Effector memory CD8-positive, alpha-beta T cell (primary cell): Measurements from ENCODE around the gene ZNF180.
"Not testable (repeated sequence)": the region's sequence is repeated elsewhere in the genome, so short reads cannot be mapped to it uniquely, and the experiment has no call there.

ENCODE experiments used
- ATAC-seq: fragments of 150-1000 bp; cut with Tn5 transposase; replicated peaks from 2 replicates; pipeline ENCODE4 v1.10.0; 2021; ENCODE audit warnings: mild to moderate bottlenecking, moderate library complexity
- DNase-seq, 3 experiments: peaks; one replicate each; pipeline ENCODE4 v3.0.0; 2021
- H3K27ac Mint-ChIP-seq, 2 donors: one replicate each; pipeline ENCODE4 v1.8.0; 2022; ENCODE audit warnings: mild to moderate bottlenecking in 2 of 2, mixed read lengths in 2 of 2, moderate library complexity in 2 of 2
- H3K27me3 Mint-ChIP-seq, 2 donors: one replicate each; pipeline ENCODE4 v1.8.0; 2022; ENCODE audit warnings: mixed read lengths in 2 of 2
- H3K36me3 Mint-ChIP-seq: one replicate; pipeline ENCODE4 v1.8.0; 2022; ENCODE audit warnings: mild to moderate bottlenecking, moderate library complexity, mixed read lengths; ENCODE audit not compliant: insufficient read depth
- H3K4me1 Mint-ChIP-seq, 2 donors: one replicate each; pipeline ENCODE4 v1.8.0; 2022; ENCODE audit warnings: low read depth in 2 of 2, mixed read lengths in 2 of 2
- H3K4me3 Mint-ChIP-seq, 2 donors: one replicate each; pipeline ENCODE4 v1.8.0; 2022; ENCODE audit warnings: mild to moderate bottlenecking in 2 of 2, mixed read lengths in 2 of 2, moderate library complexity in 2 of 2
- H3K9me3 Mint-ChIP-seq, 2 donors: one replicate each; pipeline ENCODE4 v1.8.0; 2022; ENCODE audit warnings: mixed read lengths in 2 of 2
- total RNA-seq, 9 experiments: gene quantifications; one replicate each; lab custom pipeline; 2026; lab: John Stamatoyannopoulos, UW

ZNF180 gene
- total RNA-seq: 11.4 to 44.4 (median 22.6) reads per million in 9 experiments

GRCh38 chr19:44499962-44500949, at the start of gene ZNF180:
Gene ZNF180, minus strand, starts transcription at chr19:44500522. Its CDS starts 3,188 bp downstream, at chr19:44497334.
- H3K27me3 Mint-ChIP-seq: peaks cover 13 to 14% of the 10 kb centered on the region in 2 donors
- peaks cover 32% of the 10 kb centered on the region for H3K36me3 Mint-ChIP-seq
- peak within 1 kb of the TSS; percentile 96 for H3K27ac Mint-ChIP-seq
- H3K4me1 Mint-ChIP-seq: peaks cover 33 to 39% of the 10 kb centered on the region in 2 donors
- peaks cover 10 to 34% of the 10 kb centered on the region in 2 donors for H3K9me3 Mint-ChIP-seq
- peak within 1 kb of the TSS; percentile 93 to 96 for H3K4me3 Mint-ChIP-seq
- peak; percentile 91 for ATAC-seq
- peak; percentile 95 to 96 (median 96) for DNase-seq

- Mint-ChIP-seq H3K36me3 (no peaks in the 10 kb centered on the region), H3K27ac (no peak overlapping the region), H3K4me3 (no peak overlapping the region), H3K4me1 (no peaks in the 10 kb centered on the region), H3K27me3 (peaks cover 8 to 11% of the 10 kb centered on the region in 2 donors), H3K9me3 (peaks cover 11 to 19% of the 10 kb centered on the region in 2 donors)
- ATAC-seq (no peak), DNase-seq (no peak)
Measured at GRCh38 chr19:44549507-44549906, 49.2 kb upstream of the ZNF180 start.

- ATAC-seq (no peak), DNase-seq (no peak)
- peaks cover 13 to 15% of the 10 kb centered on the region in 2 donors for H3K9me3 Mint-ChIP-seq
- H3K4me1 Mint-ChIP-seq: no peaks in the 10 kb centered on the region
- no peak overlapping the region for H3K4me3 Mint-ChIP-seq
- no peaks in the 10 kb centered on the region for H3K36me3 Mint-ChIP-seq
- H3K27ac Mint-ChIP-seq: no peak overlapping the region
- H3K27me3 Mint-ChIP-seq: peaks cover 10 to 13% of the 10 kb centered on the region in 2 donors
Measured at GRCh38 chr19:44548736-44549135, 48.4 kb upstream of the ZNF180 start.

GRCh38 chr19:44544031-44544430, 43.7 kb upstream of the ZNF180 start:
- DNase-seq (no peak), ATAC-seq (no peak)
- Mint-ChIP-seq H3K9me3 (peaks cover 13 to 15% of the 10 kb centered on the region in 2 donors), H3K27ac (no peak overlapping the region), H3K27me3 (peaks cover 13 to 14% of the 10 kb centered on the region in 2 donors), H3K4me3 (no peak overlapping the region), H3K4me1 (no peaks in the 10 kb centered on the region), H3K36me3 (no peaks in the 10 kb centered on the region)

GRCh38 chr19:44542671-44543070, 42.3 kb upstream of the ZNF180 start:
- Mint-ChIP-seq H3K27me3 (peaks cover 14 to 20% of the 10 kb centered on the region in 2 donors), H3K4me1 (no peaks in the 10 kb centered on the region), H3K4me3 (no peak overlapping the region), H3K9me3 (peaks cover 18 to 23% of the 10 kb centered on the region in 2 donors), H3K27ac (no peak overlapping the region), H3K36me3 (no peaks in the 10 kb centered on the region)
- DNase-seq (no peak), ATAC-seq (no peak)

GRCh38 chr19:44540736-44541135, 40.4 kb upstream of the ZNF180 start:
- Mint-ChIP-seq H3K4me1 (no peaks in the 10 kb centered on the region), H3K27ac (no peak overlapping the region), H3K9me3 (peaks cover 17 to 18% of the 10 kb centered on the region in 2 donors), H3K27me3 (peaks cover 14 to 20% of the 10 kb centered on the region in 2 donors), H3K36me3 (no peaks in the 10 kb centered on the region), H3K4me3 (no peak overlapping the region)
- DNase-seq (no peak), ATAC-seq (no peak)

- Mint-ChIP-seq H3K9me3 (peaks cover 20 to 23% of the 10 kb centered on the region in 2 donors), H3K36me3 (no peaks in the 10 kb centered on the region), H3K4me3 (no peak overlapping the region), H3K4me1 (no peaks in the 10 kb centered on the region), H3K27me3 (peaks cover 14 to 20% of the 10 kb centered on the region in 2 donors), H3K27ac (no peak overlapping the region)
- no peak for DNase-seq
- ATAC-seq: no peak
Measured at GRCh38 chr19:44539991-44540390, 39.7 kb upstream of the ZNF180 start.

- H3K9me3 Mint-ChIP-seq: peaks cover 19 to 25% of the 10 kb centered on the region in 2 donors
- no peak overlapping the region for H3K4me3 Mint-ChIP-seq
- DNase-seq (no peak), ATAC-seq (no peak)
- no peak overlapping the region for H3K27ac Mint-ChIP-seq
- H3K27me3 Mint-ChIP-seq: peaks cover 14 to 17% of the 10 kb centered on the region in 2 donors
- H3K4me1 Mint-ChIP-seq: no peaks in the 10 kb centered on the region
- H3K36me3 Mint-ChIP-seq: no peaks in the 10 kb centered on the region
Measured at GRCh38 chr19:44539236-44539826, 39.0 kb upstream of the ZNF180 start.

- ATAC-seq, DNase-seq, H3K4me1 Mint-ChIP-seq, H3K36me3 Mint-ChIP-seq, H3K27ac Mint-ChIP-seq, H3K4me3 Mint-ChIP-seq: not testable (repeated sequence)
- Mint-ChIP-seq H3K27me3 (peaks cover 8 to 31% of the 10 kb centered on the region in 2 donors), H3K9me3 (peaks cover 15 to 18% of the 10 kb centered on the region in 2 donors)
Measured at GRCh38 chr19:44535361-44535760, 35.0 kb upstream of the ZNF180 start.

- DNase-seq: no peak
- Mint-ChIP-seq H3K4me3 (no peak overlapping the region), H3K27me3 (peaks cover 8 to 31% of the 10 kb centered on the region in 2 donors), H3K36me3 (peaks cover 3% of the 10 kb centered on the region), H3K27ac (no peak overlapping the region), H3K9me3 (peaks cover 15 to 16% of the 10 kb centered on the region in 2 donors), H3K4me1 (no peaks in the 10 kb centered on the region)
- ATAC-seq: no peak
Measured at GRCh38 chr19:44532819-44533218, 32.5 kb upstream of the ZNF180 start.

- DNase-seq (no peak), ATAC-seq (no peak)
- peaks cover 8 to 31% of the 10 kb centered on the region in 2 donors for H3K27me3 Mint-ChIP-seq
- peaks cover 3% of the 10 kb centered on the region for H3K36me3 Mint-ChIP-seq
- peaks cover 13 to 16% of the 10 kb centered on the region in 2 donors for H3K9me3 Mint-ChIP-seq
- no peak overlapping the region for H3K27ac Mint-ChIP-seq
- no peak overlapping the region for H3K4me3 Mint-ChIP-seq
- no peaks in the 10 kb centered on the region for H3K4me1 Mint-ChIP-seq
Measured at GRCh38 chr19:44530777-44531176, 30.5 kb upstream of the ZNF180 start.

- Mint-ChIP-seq H3K4me3 (no peak within 1 kb of the TSS), H3K27me3 (peaks cover 8 to 31% of the 10 kb centered on the region in 2 donors), H3K4me1 (no peaks in the 10 kb centered on the region), H3K36me3 (peaks cover 3% of the 10 kb centered on the region), H3K27ac (no peak within 1 kb of the TSS), H3K9me3 (peaks cover 8 to 12% of the 10 kb centered on the region in 2 donors)
- DNase-seq (no peak), ATAC-seq (no peak)
Measured at GRCh38 chr19:44529536-44529935, 29.2 kb upstream of the ZNF180 start, which contains the start of gene CEACAM20. Gene CEACAM20, minus strand, starts transcription at chr19:44529675. Its CDS starts 166 bp downstream, at chr19:44529509.

GRCh38 chr19:44527554-44527953, 27.2 kb upstream of the ZNF180 start:
- Mint-ChIP-seq H3K9me3 (peaks cover 8 to 12% of the 10 kb centered on the region in 2 donors), H3K4me1 (no peaks in the 10 kb centered on the region), H3K27ac (no peak overlapping the region), H3K27me3 (peaks cover 0 to 21% of the 10 kb centered on the region in 2 donors), H3K4me3 (no peak overlapping the region), H3K36me3 (no peaks in the 10 kb centered on the region)
- DNase-seq (no peak), ATAC-seq (no peak)
